OCI-LY1 (cell line): ENCODE results near the gene CHCHD3.

Experiments used
- H2AFZ ChIP-seq: fragments of 200-600 bp; sonication (generic), shearing (Covaris generic); 2 replicates; pipeline ENCODE4 v1.6.0; 2014; ENCODE audit warnings: antibody characterized with exemption, mild to moderate bottlenecking, low read length
- H3F3A ChIP-seq: fragments of 200-600 bp; sonication (generic), shearing (Covaris generic); 2 replicates; pipeline ENCODE4 v1.6.0; 2014; ENCODE audit warnings: mild to moderate bottlenecking, antibody characterized with exemption, low read length, moderate library complexity; ENCODE audit not compliant: insufficient read depth
- H3K27ac ChIP-seq: fragments of 200-600 bp; sonication (generic); 2 replicates; pipeline ENCODE4 v1.5.1; 2014; ENCODE audit warnings: low read length, mixed run types, mild to moderate bottlenecking, low read depth; ENCODE audit not compliant: poor library complexity, severe bottlenecking
- H3K27me3 ChIP-seq: fragments of 200-600 bp; sonication (generic); 2 replicates; pipeline ENCODE4 v1.6.0; 2014; ENCODE audit warnings: antibody characterized with exemption, mild to moderate bottlenecking, low read length, moderate library complexity; ENCODE audit not compliant: insufficient read depth
- H3K36me3 ChIP-seq: fragments of 200-600 bp; sonication (generic); 2 replicates; pipeline ENCODE4 v1.6.1; 2014; ENCODE audit warnings: mild to moderate bottlenecking, antibody characterized with exemption, low read length, moderate library complexity, mixed read lengths; ENCODE audit not compliant: insufficient read depth
- H3K4me1 ChIP-seq: fragments of 200-600 bp; sonication (generic); 2 replicates; pipeline ENCODE4 v1.5.1; 2014; ENCODE audit warnings: mild to moderate bottlenecking, low read length, moderate library complexity; ENCODE audit not compliant: insufficient read depth, severe bottlenecking
- H3K4me2 ChIP-seq: fragments of 200-600 bp; sonication (generic), shearing (Covaris generic); 2 replicates; pipeline ENCODE4 v1.6.1; 2014; ENCODE audit warnings: low read length
- H3K4me3 ChIP-seq: fragments of 200-600 bp; sonication (generic); 2 replicates; pipeline ENCODE4 v1.5.1; 2014; ENCODE audit warnings: low read length, low read depth, mild to moderate bottlenecking, mixed read lengths; ENCODE audit not compliant: poor library complexity, severe bottlenecking
- H3K79me2 ChIP-seq: fragments of 200-600 bp; shearing (Covaris generic); 2 replicates; pipeline ENCODE4 v1.6.1; 2016; ENCODE audit warnings: mixed run types, low read length, mixed read lengths; ENCODE audit not compliant: insufficient read depth
- H3K9ac ChIP-seq: fragments of 200-600 bp; sonication (generic), shearing (Covaris generic); 2 replicates; pipeline ENCODE4 v1.6.1; 2014; ENCODE audit warnings: mild to moderate bottlenecking, low read length, mixed read lengths
- H3K9me2 ChIP-seq: fragments of 200-600 bp; sonication (generic), shearing (Covaris generic); 2 replicates; pipeline ENCODE4 v1.6.1; 2014; ENCODE audit warnings: low read depth, mild to moderate bottlenecking, low read length, mixed read lengths
- H3K9me3 ChIP-seq: fragments of 200-600 bp; shearing (Covaris generic); 2 replicates; pipeline ENCODE4 v1.6.1; 2014; ENCODE audit warnings: low read length, mixed read lengths
- H4K20me1 ChIP-seq: fragments of 200-600 bp; sonication (generic), shearing (Covaris generic); 2 replicates; pipeline ENCODE4 v1.6.0; 2016; ENCODE audit warnings: mild to moderate bottlenecking, low read length; ENCODE audit not compliant: insufficient read depth
- EZH2 ChIP-seq: fragments of 200-600 bp; sonication (generic), shearing (Covaris generic); IDR thresholded peaks from 2 replicates; pipeline ENCODE4 v1.8.0; 2017; ENCODE audit warnings: borderline replicate concordance, mixed run types, mild to moderate bottlenecking, antibody characterized with exemption, low read length, moderate library complexity, mixed read lengths
- TF ChIP-seq, protein P1 (sequence below): fragments of 200-600 bp; sonication (generic), shearing (Covaris generic); IDR thresholded peaks from 2 replicates; pipeline ENCODE4 v1.5.1; 2017; ENCODE audit warnings: mild to moderate bottlenecking, antibody characterized with exemption, low read length, moderate library complexity, mixed read lengths

Gene CHCHD3

DNA sequence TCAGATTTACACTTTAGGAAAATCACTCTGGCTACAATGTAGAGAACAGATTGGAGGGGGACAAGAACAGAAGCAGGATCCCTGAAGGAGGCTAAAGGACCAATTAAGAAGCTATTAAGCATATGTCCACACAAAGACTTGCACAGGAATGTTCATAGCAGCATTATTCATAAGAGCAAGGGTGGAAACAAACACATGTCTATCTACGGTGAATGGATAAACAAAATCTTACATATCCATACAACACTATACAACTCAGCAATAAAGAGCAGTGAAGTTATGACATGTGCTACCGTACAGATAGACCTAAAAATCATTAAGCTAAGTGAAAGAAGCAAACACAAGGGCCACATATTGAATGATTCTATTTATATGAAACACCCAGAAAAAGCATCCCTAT is 10.4 kb downstream of the CHCHD3 start:
- peaks cover 44% of the 10 kb centered on the region for H3K36me3 ChIP-seq
- no peak overlapping the region for H3K27ac ChIP-seq
- no peaks in the 10 kb centered on the region for H3K27me3 ChIP-seq
- H4K20me1 ChIP-seq: no peaks in the 10 kb centered on the region
- H3K4me3 ChIP-seq: no peak overlapping the region
- H3F3A ChIP-seq: no peaks in the 10 kb centered on the region
- TF ChIP-seq, protein P1, sequence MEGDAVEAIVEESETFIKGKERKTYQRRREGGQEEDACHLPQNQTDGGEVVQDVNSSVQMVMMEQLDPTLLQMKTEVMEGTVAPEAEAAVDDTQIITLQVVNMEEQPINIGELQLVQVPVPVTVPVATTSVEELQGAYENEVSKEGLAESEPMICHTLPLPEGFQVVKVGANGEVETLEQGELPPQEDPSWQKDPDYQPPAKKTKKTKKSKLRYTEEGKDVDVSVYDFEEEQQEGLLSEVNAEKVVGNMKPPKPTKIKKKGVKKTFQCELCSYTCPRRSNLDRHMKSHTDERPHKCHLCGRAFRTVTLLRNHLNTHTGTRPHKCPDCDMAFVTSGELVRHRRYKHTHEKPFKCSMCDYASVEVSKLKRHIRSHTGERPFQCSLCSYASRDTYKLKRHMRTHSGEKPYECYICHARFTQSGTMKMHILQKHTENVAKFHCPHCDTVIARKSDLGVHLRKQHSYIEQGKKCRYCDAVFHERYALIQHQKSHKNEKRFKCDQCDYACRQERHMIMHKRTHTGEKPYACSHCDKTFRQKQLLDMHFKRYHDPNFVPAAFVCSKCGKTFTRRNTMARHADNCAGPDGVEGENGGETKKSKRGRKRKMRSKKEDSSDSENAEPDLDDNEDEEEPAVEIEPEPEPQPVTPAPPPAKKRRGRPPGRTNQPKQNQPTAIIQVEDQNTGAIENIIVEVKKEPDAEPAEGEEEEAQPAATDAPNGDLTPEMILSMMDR: no peak
- no peak for TF ChIP-seq EZH2
- no peak overlapping the region for H3K4me2 ChIP-seq
- no peaks in the 10 kb centered on the region for H3K4me1 ChIP-seq
- H3K9me3 ChIP-seq: no peaks in the 10 kb centered on the region
- H2AFZ ChIP-seq: no peak overlapping the region
- H3K9ac ChIP-seq: no peak overlapping the region
- no peaks in the 10 kb centered on the region for H3K9me2 ChIP-seq
- H3K79me2 ChIP-seq: peaks cover 66% of the 10 kb centered on the region

DNA sequence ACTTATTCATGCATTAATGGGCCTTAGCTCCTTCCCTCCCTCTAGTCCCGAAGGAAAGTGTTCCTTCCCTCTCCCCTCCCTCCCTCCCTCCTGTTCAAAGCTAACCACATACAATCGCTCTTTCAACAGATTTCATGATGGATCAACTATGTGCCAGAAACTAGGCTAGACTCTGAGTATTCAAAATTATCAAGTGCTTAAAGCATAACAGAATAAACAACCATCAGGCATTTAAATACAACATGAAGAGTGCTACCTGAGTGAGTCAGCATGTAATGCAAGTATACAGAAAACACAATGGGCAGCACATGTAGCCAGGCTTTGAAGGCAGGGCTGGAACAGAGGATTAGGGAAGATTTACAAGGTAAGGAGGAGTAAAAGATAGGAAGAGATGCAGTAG is 11.3 kb downstream of the CHCHD3 start:
- H3K36me3 ChIP-seq: peaks cover 53% of the 10 kb centered on the region
- no peak for TF ChIP-seq EZH2
- TF ChIP-seq, protein P1: no peak
- H3K79me2 ChIP-seq: peaks cover 60% of the 10 kb centered on the region
- no peaks in the 10 kb centered on the region for H3K9me2 ChIP-seq
- H3K4me1 ChIP-seq: no peaks in the 10 kb centered on the region
- no peak overlapping the region for H2AFZ ChIP-seq
- no peak overlapping the region for H3K27ac ChIP-seq
- H3K9ac ChIP-seq: no peak overlapping the region
- H3K4me3 ChIP-seq: no peak overlapping the region
- no peaks in the 10 kb centered on the region for H3K27me3 ChIP-seq
- H3F3A ChIP-seq: no peaks in the 10 kb centered on the region
- H4K20me1 ChIP-seq: no peaks in the 10 kb centered on the region
- no peak overlapping the region for H3K4me2 ChIP-seq
- H3K9me3 ChIP-seq: no peaks in the 10 kb centered on the region

DNA sequence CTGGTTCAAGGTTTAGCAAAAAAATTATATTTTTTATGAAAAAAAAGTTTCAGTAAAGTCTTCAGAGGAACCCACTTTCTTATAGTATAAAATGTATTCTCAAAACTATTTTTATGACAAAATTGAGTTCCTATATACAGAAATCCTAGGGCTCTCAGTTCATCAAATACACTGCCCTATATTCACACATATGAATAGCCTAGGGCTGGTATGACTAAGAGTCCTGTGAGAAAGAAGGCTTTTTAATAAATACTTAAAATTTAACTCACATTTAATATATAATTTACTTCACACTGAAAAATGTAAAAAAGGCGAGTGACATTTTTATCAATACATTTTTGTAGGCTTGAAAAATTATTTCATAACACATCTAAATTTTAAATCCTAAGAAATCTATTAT is 16.6 kb downstream of the CHCHD3 start:
- Histone ChIP-seq H3K9ac (no peak overlapping the region), H3K9me2 (no peaks in the 10 kb centered on the region), H3K4me3 (no peak overlapping the region), H3K9me3 (no peaks in the 10 kb centered on the region), H3K27me3 (no peaks in the 10 kb centered on the region), H3K79me2 (peaks cover 26% of the 10 kb centered on the region), H3K27ac (no peak overlapping the region), H3K4me2 (no peak overlapping the region), H3K36me3 (peaks cover 50% of the 10 kb centered on the region), H3K4me1 (peaks cover 12% of the 10 kb centered on the region), H2AFZ (no peak overlapping the region), H4K20me1 (no peaks in the 10 kb centered on the region), H3F3A (no peaks in the 10 kb centered on the region)
- no peak for TF ChIP-seq EZH2

DNA sequence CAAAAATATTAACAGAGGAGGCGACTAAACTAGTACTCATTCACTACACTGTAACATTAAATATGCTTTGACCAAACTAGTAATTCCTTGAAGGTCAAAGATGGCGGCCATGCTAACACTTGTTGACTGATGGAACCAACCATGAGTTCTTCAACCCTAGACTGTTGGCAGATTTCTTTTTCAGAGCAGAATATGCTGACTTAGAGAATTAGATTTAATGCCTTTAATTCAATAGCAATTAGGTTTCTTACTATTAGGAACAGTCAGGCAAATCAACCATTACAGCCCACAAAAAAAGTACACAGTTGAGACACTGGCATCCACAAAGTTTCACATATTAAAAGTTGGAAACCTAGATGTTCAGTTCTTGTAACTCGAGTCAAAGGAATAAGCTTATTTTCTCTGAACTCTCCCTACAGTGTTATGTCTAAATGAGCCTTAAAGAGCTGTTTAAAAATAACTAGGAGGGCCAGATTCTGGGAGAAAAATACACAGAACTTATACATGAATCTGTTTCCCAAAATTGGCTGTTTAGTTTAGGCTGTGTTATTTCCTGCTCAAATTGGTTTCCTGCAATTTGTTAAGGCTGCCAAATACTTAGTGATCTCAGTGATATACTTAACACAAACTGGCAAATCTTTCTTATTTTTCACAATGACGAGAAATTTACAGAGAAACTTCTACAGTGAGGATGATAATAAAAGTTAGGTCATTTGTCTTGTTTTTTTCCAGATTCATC is 17.6 kb downstream of the CHCHD3 start:
- H3K4me1 ChIP-seq: peaks cover 22% of the 10 kb centered on the region
- H3K36me3 ChIP-seq: peaks cover 46% of the 10 kb centered on the region
- no peak overlapping the region for H3K27ac ChIP-seq
- H3F3A ChIP-seq: no peaks in the 10 kb centered on the region
- H3K27me3 ChIP-seq: no peaks in the 10 kb centered on the region
- H3K79me2 ChIP-seq: peaks cover 26% of the 10 kb centered on the region
- no peak overlapping the region for H2AFZ ChIP-seq
- no peak overlapping the region for H3K9ac ChIP-seq
- no peaks in the 10 kb centered on the region for H4K20me1 ChIP-seq
- H3K4me2 ChIP-seq: no peak overlapping the region
- no peaks in the 10 kb centered on the region for H3K9me3 ChIP-seq
- no peak for TF ChIP-seq EZH2
- H3K4me3 ChIP-seq: no peak overlapping the region
- H3K9me2 ChIP-seq: no peaks in the 10 kb centered on the region
